ENCODE measurements around the gene CCNK. TPM values are rescaled to one million over a fixed set of nuclear protein-coding genes. Genes with fewer than 3 reads are reported as not detected.

CCNK gene
- total and polyA plus RNA-seq, 11 donors: 9.1 to 35.3 (median 29.3) TPM

- ATAC-seq (no peak), DNase-seq (peak in 3 of 5 donors; percentile 18 to 54 (median 19))
- TF ChIP-seq CTCF (IDR thresholded peaks at IDR 0.05): no peak
- no peak for TF ChIP-seq POLR2A (IDR thresholded peaks at IDR 0.05)
- Histone ChIP-seq H3K9me3 (no peaks in the 10 kb centered on the region), H3K4me3 (no peak overlapping the region), H3K36me3 (peaks cover 0 to 5% (median 0%) of the 10 kb centered on the region in 9 donors), H3K27ac (no peak overlapping the region), H3K27me3 (no peaks in the 10 kb centered on the region), H3K4me1 (peaks cover 5 to 50% (median 38%) of the 10 kb centered on the region in 12 donors)
- WGBS, 4 donors: 89 to 95% (median 94%) methylated on average over 8 to 11 of the region's 11 CpGs
- intact Hi-C loops (cut with DNase I): loop anchor here in 3 of 10 donors (5.0 to 10.0 kb wide), 2 partner anchors 87 to 364 kb away; no protein-coding TSS in a partner anchor
Observed at GRCh38 chr14:99520571-99521081, 39.4 kb downstream of the CCNK start.

GRCh38 chr14:99521176-99522024, 40.2 kb downstream of the CCNK start:
- DNase-seq (peak in 2 of 5 donors; percentile 20 to 37), ATAC-seq (no peak)
- WGBS, 4 donors: 92 to 94% (median 94%) methylated on average over 9 to 25 of the region's 25 CpGs
- Histone ChIP-seq H3K9me3 (no peaks in the 10 kb centered on the region), H3K27ac (peak overlapping the region in 1 of 12 donors; percentile 38), H3K27me3 (no peaks in the 10 kb centered on the region), H3K4me3 (no peak overlapping the region), H3K36me3 (peaks cover 0 to 5% (median 0%) of the 10 kb centered on the region in 9 donors), H3K4me1 (peaks cover 6 to 58% (median 44%) of the 10 kb centered on the region in 12 donors)
- TF ChIP-seq CTCF (IDR thresholded peaks at IDR 0.05) (no peak), POLR2A (IDR thresholded peaks at IDR 0.05) (no peak)
- intact Hi-C loops (cut with DNase I): loop anchor here in 4 of 10 donors (2.0 to 10.0 kb wide), 3 partner anchors 86 to 363 kb away; no protein-coding TSS in a partner anchor

GRCh38 chr14:99522025-99522401, 40.8 kb downstream of the CCNK start:
- Histone ChIP-seq H3K27ac (peak overlapping the region in 1 of 12 donors; percentile 38), H3K4me3 (no peak overlapping the region), H3K36me3 (peaks cover 0 to 5% (median 0%) of the 10 kb centered on the region in 9 donors), H3K27me3 (no peaks in the 10 kb centered on the region), H3K9me3 (no peaks in the 10 kb centered on the region), H3K4me1 (peaks cover 6 to 64% (median 46%) of the 10 kb centered on the region in 12 donors)
- no peak for ATAC-seq
- intact Hi-C loops (cut with DNase I): loop anchor here in 4 of 10 donors (2.0 to 10.0 kb wide), 3 partner anchors 85 to 363 kb away; no protein-coding TSS in a partner anchor
- no peak for TF ChIP-seq POLR2A (IDR thresholded peaks at IDR 0.05)
- TF ChIP-seq CTCF (IDR thresholded peaks at IDR 0.05): no peak
- DNase-seq: peak in 3 of 5 donors; percentile 19 to 33 (median 23)
- WGBS, 4 donors: 82 to 90% (median 86%) methylated on average over 15 to 18 of the region's 18 CpGs

- peaks cover 6 to 69% (median 46%) of the 10 kb centered on the region in 12 donors for H3K4me1 ChIP-seq
- WGBS, 4 donors: 49 to 54% (median 51%) methylated on average over 5 to 12 of the region's 12 CpGs
- peak in 3 of 5 donors; percentile 38 to 74 (median 62) for DNase-seq
Observed at GRCh38 chr14:99522457-99522891, 41.3 kb downstream of the CCNK start.

More at GRCh38 chr14:99522457-99522891, 41.3 kb downstream of the CCNK start:
- Histone ChIP-seq H3K27me3 (no peaks in the 10 kb centered on the region), H3K27ac (peak overlapping the region in 8 of 12 donors; percentile 10 to 84 (median 48)), H3K4me3 (no peak overlapping the region), H3K9me3 (no peaks in the 10 kb centered on the region), H3K36me3 (peaks cover 0 to 5% (median 0%) of the 10 kb centered on the region in 9 donors)
- intact Hi-C loops (cut with DNase I): loop anchor here in 4 of 10 donors (2.0 to 10.0 kb wide), 3 partner anchors 85 to 362 kb away; no protein-coding TSS in a partner anchor
- peak in 2 of 4 donors; percentile 33 to 53 for ATAC-seq
- TF ChIP-seq POLR2A (IDR thresholded peaks at IDR 0.05) (no peak), CTCF (IDR thresholded peaks at IDR 0.05) (no peak)
